Esophagus squamous epithelium (tissue), 5 donors: ENCODE measurements around the gene KIAA0513. TPM values are rescaled to one million over a fixed set of nuclear protein-coding genes. Genes with fewer than 3 reads are reported as not detected.

Experiments used
- DNase-seq: peaks from one replicate; lab custom pipeline; 2025; lab: John Stamatoyannopoulos, UW
- H3K27ac ChIP-seq, 4 donors: fragments of 200-600 bp; sonication (generic); one replicate each; pipeline ENCODE4 v1.5.1; 2016 to 2019; ENCODE audit warnings: mild to moderate bottlenecking in 1 of 4
- H3K27me3 ChIP-seq, 4 donors: fragments of 200-600 bp; sonication (generic); 1 replicate in 3 of 4; 2 replicates in 1 of 4; pipeline versions ENCODE4 v1.5.1 to v1.6.0; 2017 to 2021; ENCODE audit warnings: antibody characterized with exemption in 1 of 4
- H3K36me3 ChIP-seq, 3 donors: fragments of 200-600 bp; sonication (generic); one replicate each; pipeline ENCODE4 v1.5.1; 2016 to 2019
- H3K4me1 ChIP-seq, 3 donors: fragments of 200-600 bp; sonication (generic); one replicate each; pipeline ENCODE4 v1.5.1; 2017 to 2019
- H3K4me3 ChIP-seq, 4 donors: fragments of 200-600 bp; sonication (generic); 1 replicate in 3 of 4; 2 replicates in 1 of 4; pipeline ENCODE4 v1.5.1; 2016 to 2019; ENCODE audit warnings: mild to moderate bottlenecking in 2 of 4, moderate library complexity in 1 of 4
- H3K9me3 ChIP-seq, 3 donors: fragments of 200-600 bp; sonication (generic); one replicate each; pipeline ENCODE4 v1.5.1; 2016 to 2019
- POLR2A ChIP-seq, 4 donors: fragments of 450-650 bp; IDR thresholded peaks; one replicate each; pipeline ENCODE4 v1.6.1; 2017; ENCODE audit warnings: antibody characterized with exemption in 4 of 4, mild to moderate bottlenecking in 4 of 4, moderate library complexity in 3 of 4
- WGBS, 2 donors: methylation state at CpG; one replicate each; pipeline ENCODE4 v1.1.5; 2018; 5-methylcytosine and 5-hydroxymethylcytosine counted together
- intact Hi-C: fragments of 100-400 bp; cut with DNase I; formaldehyde crosslinking; loops from one replicate; pipeline ENCODE4 v1.15.0; 2022
- total RNA-seq, 4 donors: library from RNA; depleted of rRNA; stranded (reverse); fragments of >200 nt; gene quantifications; one replicate each; pipeline ENCODE4 v1.1.0, GENCODE V29; 2016
- TF ChIP-seq, protein P1 (sequence below), 6 experiments: fragments of 450-650 bp in 4 of 6; fragments of 200-600 bp in 2 of 6; sonication (generic) in 2 of 6; IDR thresholded peaks; one replicate each; pipeline ENCODE4 v1.5.1; 2016 to 2019; ENCODE audit warnings: antibody characterized with exemption in 6 of 6, mild to moderate bottlenecking in 4 of 6, moderate library complexity in 4 of 6
- donor health status: DM: yes; HTN: yes; CAD: no.

KIAA0513 gene
- total RNA-seq, 4 donors from 2014 or later: 9.0 to 11.4 (median 9.7) TPM

DNA sequence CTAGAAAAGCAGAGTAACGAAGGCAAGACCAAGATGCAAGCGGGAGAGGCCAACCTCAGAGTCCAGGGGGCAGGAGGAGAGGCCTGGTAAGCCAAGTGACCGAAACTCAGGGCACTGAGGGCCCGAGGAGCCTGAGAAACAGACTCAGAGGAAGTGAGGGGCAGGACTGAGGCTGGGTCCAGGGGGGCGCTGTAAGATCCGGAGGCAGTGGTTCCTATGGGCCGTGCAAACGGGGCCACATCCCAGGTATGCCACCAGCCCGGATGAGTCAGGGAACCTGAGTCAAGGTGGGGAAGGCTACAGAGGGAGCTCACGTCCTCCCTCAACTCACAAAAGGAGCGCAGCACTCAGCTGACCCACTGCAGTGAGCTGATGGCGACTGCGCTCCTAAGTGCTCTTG is 24.5 kb upstream of the KIAA0513 start:
- no peak for DNase-seq
- intact Hi-C loops: no loop called here
- Histone ChIP-seq H3K4me3 (no peak overlapping the region), H3K36me3 (peaks cover 0 to 5% (median 0%) of the 10 kb centered on the region in 3 donors), H3K27ac (peak overlapping the region; percentile 80 to 90 (median 82)), H3K27me3 (no peaks in the 10 kb centered on the region), H3K9me3 (no peaks in the 10 kb centered on the region), H3K4me1 (peaks cover 55 to 100% (median 96%) of the 10 kb centered on the region in 3 donors)
- TF ChIP-seq, protein P1, sequence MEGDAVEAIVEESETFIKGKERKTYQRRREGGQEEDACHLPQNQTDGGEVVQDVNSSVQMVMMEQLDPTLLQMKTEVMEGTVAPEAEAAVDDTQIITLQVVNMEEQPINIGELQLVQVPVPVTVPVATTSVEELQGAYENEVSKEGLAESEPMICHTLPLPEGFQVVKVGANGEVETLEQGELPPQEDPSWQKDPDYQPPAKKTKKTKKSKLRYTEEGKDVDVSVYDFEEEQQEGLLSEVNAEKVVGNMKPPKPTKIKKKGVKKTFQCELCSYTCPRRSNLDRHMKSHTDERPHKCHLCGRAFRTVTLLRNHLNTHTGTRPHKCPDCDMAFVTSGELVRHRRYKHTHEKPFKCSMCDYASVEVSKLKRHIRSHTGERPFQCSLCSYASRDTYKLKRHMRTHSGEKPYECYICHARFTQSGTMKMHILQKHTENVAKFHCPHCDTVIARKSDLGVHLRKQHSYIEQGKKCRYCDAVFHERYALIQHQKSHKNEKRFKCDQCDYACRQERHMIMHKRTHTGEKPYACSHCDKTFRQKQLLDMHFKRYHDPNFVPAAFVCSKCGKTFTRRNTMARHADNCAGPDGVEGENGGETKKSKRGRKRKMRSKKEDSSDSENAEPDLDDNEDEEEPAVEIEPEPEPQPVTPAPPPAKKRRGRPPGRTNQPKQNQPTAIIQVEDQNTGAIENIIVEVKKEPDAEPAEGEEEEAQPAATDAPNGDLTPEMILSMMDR (IDR thresholded peaks at IDR 0.05): no peak
- no peak for TF ChIP-seq POLR2A (IDR thresholded peaks at IDR 0.05)
- 77 to 81% methylated on average over 13 of the region's 13 CpGs for WGBS, 2 donors

DNA sequence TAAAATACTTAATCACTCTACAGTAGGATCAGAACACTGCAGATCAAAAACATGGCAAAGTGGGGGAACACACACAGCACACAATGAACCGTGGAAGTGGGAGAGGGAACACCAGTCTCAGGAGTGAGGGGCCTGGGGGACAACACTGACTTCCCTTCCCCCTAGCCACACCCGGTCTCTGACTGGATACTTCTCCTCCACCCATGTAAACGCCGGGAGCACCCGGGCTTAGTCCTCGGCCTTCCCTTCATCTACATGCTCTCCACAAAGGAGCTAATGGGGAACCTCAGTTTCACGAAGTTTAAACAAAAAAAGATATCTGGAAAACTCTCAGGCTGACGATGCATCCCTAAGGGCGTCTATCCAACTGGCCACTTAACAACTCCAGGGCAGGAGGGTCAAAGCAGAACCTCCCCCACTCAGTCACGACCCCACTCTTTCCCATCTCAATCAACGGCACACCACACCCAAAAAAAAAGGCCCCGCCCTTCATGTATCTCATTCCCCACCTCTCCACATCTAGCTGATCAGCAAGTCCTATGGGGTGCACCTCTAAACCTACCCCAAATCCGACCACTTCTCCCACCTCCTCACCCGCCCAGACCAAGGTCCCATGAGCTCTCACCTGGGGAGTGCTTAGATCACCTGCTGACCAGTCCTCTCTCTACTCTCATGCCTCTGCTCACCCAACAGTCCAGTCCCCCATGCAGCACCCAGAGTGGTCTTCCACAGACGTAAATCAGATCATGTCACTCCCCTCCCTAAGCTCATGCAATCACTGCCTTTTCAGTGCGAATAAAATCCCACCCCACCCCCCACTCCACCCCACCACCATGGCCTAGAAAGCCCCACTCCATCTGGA is 23.6 kb upstream of the KIAA0513 start:
- Histone ChIP-seq H3K9me3 (no peaks in the 10 kb centered on the region), H3K4me1 (peaks cover 60 to 100% (median 94%) of the 10 kb centered on the region in 3 donors), H3K27me3 (no peaks in the 10 kb centered on the region), H3K27ac (peak overlapping the region; percentile 64 to 90 (median 82)), H3K36me3 (peaks cover 0 to 9% (median 0%) of the 10 kb centered on the region in 3 donors), H3K4me3 (peak overlapping the region in 1 of 4 donors; percentile 22)
- WGBS, 2 donors: 72 to 84% methylated on average over 16 of the region's 16 CpGs
- DNase-seq: no peak
- TF ChIP-seq, protein P1 (IDR thresholded peaks at IDR 0.05): no peak
- no peak for TF ChIP-seq POLR2A (IDR thresholded peaks at IDR 0.05)
- intact Hi-C loops: no loop called here

DNA sequence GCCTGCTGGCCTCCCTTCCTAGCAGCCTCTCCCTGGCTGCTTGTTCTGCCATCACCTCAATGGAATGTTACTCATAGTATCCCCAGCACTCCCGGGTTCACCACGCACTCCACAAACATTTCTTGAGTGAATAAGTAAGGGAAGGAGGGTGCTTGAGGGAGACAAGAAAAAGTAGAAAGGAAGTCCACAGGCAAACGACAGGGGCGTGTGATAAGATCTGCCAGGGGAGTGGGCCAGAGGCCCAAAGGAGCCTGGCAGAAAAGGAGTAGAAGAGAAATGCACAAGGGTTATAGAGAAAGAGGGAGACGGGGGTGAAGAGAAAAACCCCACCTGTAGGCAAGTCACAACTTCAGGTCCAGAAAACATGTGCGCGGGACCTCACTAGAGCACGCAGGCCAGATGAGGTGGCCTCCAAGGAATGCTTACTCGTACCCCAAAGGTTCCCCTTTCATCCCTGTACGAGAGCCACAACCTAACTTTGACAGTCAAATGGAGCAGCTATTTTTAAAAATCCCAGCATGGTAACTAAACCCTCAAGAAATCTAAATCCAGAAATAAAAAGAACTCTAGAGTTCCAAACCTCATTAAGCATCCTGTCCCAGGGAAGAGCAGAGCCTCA is 22.9 kb upstream of the KIAA0513 start:
- WGBS, 2 donors: 47 to 56% methylated on average over 10 of the region's 10 CpGs
- H3K27me3 ChIP-seq: no peaks in the 10 kb centered on the region
- no peak for DNase-seq
- peaks cover 58 to 100% (median 94%) of the 10 kb centered on the region in 3 donors for H3K4me1 ChIP-seq
- no peaks in the 10 kb centered on the region for H3K9me3 ChIP-seq
- H3K27ac ChIP-seq: peak overlapping the region; percentile 64 to 90 (median 82)
- peak overlapping the region in 1 of 4 donors; percentile 12 for H3K4me3 ChIP-seq
- intact Hi-C loops: no loop called here
- peaks cover 0 to 9% (median 0%) of the 10 kb centered on the region in 3 donors for H3K36me3 ChIP-seq
- TF ChIP-seq, protein P1 (IDR thresholded peaks at IDR 0.05): no peak
- no peak for TF ChIP-seq POLR2A (IDR thresholded peaks at IDR 0.05)

DNA sequence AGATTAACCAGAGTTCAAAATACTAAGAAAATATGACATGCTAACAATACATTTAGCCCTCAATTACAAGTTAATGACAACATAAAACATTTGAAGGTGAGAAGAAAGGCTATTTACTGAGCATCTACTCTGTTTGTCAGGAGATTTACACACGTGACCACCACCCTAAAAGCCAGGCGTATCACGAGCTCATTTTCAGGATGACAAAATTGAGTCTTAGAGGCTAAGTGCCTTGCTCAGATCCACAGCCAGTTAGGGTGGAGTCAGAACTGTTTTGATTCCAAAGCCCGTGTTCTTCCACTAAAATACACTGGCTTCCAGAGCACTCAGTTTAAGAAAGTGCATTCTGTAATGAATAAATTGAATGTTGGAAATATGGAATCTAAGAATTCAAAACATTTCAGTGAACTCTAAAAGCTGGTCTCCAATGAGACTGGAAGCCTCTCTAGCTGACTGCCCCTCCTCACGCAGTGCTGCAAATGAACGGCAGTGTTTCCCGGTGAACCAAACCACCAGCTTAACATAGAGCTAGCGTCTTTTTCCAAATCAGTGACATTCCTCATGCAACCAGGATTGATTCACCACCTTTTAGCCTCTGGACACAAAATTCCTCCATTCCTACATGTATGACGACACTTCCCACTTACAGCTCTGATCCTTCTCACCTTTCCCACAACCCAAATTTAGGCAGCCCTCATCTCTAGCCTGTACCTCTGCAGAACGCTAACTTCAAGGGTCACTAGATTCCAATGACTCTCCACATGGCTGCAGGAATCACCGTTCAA is 22.1 kb upstream of the KIAA0513 start:
- Histone ChIP-seq H3K4me1 (peaks cover 61 to 100% (median 94%) of the 10 kb centered on the region in 3 donors), H3K9me3 (no peaks in the 10 kb centered on the region), H3K27ac (peak overlapping the region; percentile 64 to 90 (median 82)), H3K36me3 (peaks cover 0 to 9% (median 0%) of the 10 kb centered on the region in 3 donors), H3K4me3 (peak overlapping the region in 1 of 4 donors; percentile 12), H3K27me3 (no peaks in the 10 kb centered on the region)
- no peak for TF ChIP-seq POLR2A (IDR thresholded peaks at IDR 0.05)
- TF ChIP-seq, protein P1 (IDR thresholded peaks at IDR 0.05): no peak
- WGBS, 2 donors: 34 to 45% methylated on average over 10 to 11 of the region's 11 CpGs
- intact Hi-C loops: no loop called here
- no peak for DNase-seq
